KOPT-K1 (cell line): ENCODE results near the gene BAD.

Experiments
- H3K27ac ChIP-seq: fragments of 200-600 bp; sonication (generic); 2 replicates; pipeline ENCODE4 v1.5.1; 2016; ENCODE audit warnings: antibody characterized with exemption, mild to moderate bottlenecking, low read depth, low read length; ENCODE audit not compliant: poor library complexity, severe bottlenecking
- H3K36me3 ChIP-seq: fragments of 200-600 bp; sonication (generic); 2 replicates; pipeline ENCODE4 v1.5.1; 2017; ENCODE audit warnings: antibody characterized with exemption, mild to moderate bottlenecking, low read length, moderate library complexity; ENCODE audit not compliant: insufficient read depth
- H3K9me3 ChIP-seq: fragments of 200-600 bp; sonication (generic); 2 replicates; pipeline ENCODE4 v1.5.1; 2017; ENCODE audit warnings: antibody characterized with exemption, low read length, mild to moderate bottlenecking; ENCODE audit not compliant: insufficient read depth, poor library complexity, severe bottlenecking

The BAD gene

DNA sequence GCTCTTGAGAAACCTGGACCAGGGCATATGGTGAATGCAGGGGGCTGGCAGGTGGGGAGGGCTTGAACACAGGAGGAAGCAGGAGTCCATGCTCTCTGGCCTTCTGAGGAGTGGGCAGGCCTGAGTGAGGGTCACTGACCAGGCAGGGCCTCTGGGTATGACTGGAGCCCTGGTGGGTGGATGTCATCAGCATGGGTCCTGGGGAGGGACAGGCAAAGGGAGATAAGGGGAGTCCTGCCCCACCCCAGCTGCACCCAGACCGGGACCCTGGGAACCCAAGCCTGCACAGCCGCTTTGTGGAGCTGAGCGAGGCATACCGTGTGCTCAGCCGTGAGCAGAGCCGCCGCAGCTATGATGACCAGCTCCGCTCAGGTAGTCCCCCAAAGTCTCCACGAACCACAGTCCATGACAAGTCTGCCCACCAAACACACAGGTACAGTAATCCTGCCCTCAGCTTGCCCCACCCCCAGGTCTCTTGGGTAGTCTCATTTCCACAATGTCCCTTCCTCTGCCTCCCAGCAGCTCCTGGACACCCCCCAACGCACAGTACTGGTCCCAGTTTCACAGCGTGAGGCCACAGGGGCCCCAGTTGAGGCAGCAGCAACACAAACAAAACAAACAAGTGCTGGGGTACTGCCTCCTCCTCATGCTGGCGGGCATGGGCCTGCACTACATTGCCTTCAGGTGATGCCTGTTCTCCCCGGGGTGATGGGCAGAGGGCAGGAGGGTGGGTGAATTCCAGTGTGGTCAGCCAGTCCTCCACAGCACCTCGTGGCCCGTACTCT lies 52.1 kb downstream of the BAD start:
- Histone ChIP-seq H3K27ac (no peak overlapping the region), H3K36me3 (peaks cover 7% of the 10 kb centered on the region; the same call in 1 of the 2 replicates), H3K9me3 (no peaks in the 10 kb centered on the region)

DNA sequence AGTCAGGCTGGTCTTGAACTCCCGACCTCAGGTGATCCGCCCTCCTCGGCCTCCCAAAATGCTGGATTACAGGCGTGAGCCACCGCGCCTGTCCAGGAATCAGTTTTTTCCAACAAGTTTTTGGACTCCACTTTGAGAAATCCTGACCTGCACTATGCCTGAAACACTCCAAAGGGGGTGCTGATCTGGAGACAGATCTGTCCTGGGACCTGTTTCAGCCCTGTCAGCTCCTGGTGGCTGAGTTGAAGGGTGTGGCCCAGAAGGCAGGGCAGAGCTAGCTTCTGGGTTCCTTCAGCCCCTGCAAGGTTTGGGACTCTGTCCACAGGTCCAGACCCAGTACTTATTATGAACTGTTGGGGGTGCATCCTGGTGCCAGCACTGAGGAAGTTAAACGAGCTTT lies 52.9 kb downstream of the BAD start:
- Histone ChIP-seq H3K9me3 (no peaks in the 10 kb centered on the region), H3K27ac (no peak overlapping the region), H3K36me3 (peaks cover 3% of the 10 kb centered on the region; the same call in 1 of the 2 replicates)

DNA sequence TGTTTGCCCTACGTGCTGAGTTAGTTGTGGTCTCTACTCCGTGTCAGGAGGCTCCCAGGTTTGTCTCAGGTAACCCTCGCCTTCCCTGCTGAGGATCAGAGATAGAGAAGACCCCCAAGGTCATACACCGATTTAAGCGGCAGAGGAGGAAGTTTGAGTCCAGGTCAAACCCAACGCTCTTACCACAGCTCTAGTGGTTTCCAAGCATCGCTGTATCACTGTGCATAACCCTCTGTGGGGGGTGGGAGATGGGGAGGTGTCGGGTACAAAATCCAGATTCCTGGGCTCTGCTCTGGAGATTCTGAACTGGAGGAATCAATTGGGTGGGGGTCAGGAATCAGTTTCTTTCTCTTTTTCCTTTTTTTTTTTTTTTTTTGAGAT lies 53.5 kb downstream of the BAD start:
- Histone ChIP-seq H3K27ac (peak overlapping the region; percentile 60), H3K9me3 (no peaks in the 10 kb centered on the region), H3K36me3 (peaks cover 3% of the 10 kb centered on the region; the same call in 1 of the 2 replicates)

DNA sequence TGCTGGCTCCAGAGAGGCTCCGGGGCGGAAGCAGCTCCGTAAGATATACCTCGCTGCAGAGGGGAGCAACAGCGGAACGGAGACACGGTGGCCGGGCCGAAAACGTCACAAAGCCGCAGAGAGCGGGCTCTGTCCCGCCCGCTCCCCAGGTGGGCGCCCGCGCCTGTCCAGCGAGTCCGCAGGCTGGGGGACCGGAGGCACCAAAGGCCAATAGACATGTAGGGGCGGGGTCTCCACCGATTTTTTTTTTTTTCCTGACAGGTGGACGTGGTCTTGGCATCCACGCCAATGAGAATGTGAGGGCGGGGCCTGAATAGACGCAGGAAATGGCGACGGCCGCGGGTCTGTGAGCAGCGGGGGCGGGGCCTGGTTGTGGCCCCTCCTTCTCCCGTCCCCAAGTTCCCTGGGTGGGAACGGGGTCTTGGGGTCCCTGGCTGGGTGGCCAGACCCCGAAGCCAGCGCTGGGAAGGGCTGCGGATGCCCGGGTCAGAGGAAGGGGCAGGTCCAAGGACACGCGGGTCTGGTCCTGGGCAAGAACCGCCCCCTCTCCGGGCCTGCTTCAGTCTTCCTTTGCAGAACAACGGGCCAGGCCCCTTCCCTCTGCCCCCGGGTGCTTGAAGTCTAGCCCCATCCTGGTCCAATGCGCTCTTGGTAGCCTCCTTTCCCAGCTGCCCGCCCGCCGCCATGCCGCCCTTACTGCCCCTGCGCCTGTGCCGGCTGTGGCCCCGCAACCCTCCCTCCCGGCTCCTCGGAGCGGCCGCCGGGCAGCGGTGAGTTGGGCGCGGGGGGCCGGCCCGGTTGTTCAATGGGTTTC lies 54.1 kb downstream of the BAD start, which contains the start of gene DNAJC4:
TSS of gene DNAJC4 (plus strand) at position 378 of the 814 bp plus-strand sequence. CDS start at position 685, 307 bp downstream.
- Histone ChIP-seq H3K9me3 (no peaks in the 10 kb centered on the region), H3K27ac (peak within 1 kb of the TSS; percentile 60), H3K36me3 (peaks cover 3% of the 10 kb centered on the region; the same call in 1 of the 2 replicates)

DNA sequence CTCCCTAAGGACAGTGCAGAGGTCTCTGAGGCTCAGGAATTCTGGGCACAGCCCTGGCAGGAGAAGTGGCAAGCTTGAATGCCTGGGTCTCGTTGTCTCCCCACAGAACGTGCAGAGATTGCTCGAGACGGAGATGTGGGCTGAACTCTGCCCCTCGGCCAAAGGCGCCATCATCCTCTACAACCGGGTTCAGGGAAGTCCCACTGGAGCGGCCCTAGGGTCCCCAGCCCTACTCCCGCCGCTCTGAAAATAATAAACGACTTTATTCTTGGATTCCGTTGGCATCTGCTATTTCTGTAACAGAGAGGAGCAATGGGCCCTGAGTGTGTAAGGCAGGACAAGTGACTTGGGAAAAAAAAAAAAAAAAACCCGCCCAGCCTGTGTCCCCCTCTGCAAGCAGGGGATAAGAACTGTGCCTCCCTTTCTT lies 54.7 kb downstream of the BAD start:
- H3K27ac ChIP-seq = peak overlapping the region; percentile 60
- H3K9me3 ChIP-seq = no peaks in the 10 kb centered on the region
- H3K36me3 ChIP-seq = peaks cover 3% of the 10 kb centered on the region; the same call in 1 of the 2 replicates

DNA sequence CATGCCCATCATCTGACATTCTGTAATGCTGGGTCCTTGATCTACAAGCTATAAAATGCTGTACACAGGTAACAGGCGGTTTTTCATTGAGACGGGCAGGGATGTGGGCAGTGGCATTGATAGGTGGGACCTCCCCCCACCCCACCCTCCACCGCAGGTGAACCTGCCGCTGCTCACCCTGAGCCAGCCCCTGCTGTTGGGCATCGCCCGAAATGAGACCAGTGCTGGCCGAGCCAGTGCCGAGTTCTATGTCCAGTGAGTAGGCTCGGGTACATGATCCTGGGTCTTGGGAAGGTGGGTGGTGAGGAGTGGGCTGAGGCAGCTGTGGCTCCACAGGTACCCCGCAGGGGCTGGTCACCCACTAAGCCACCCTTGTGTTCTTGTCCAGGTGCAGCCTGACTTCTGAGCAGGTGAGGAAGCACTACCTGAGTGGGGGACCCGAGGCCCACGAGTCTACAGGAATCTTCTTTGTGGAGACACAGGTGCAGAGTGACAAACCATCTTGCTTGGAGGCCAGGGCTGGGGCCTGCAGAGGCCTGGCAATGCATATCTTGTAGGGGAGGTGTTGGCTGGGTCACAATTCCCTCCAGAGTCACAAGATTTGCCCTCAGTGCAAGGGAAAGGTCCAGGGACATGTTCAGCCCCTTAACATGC lies 55.2 kb downstream of the BAD start:
- Histone ChIP-seq H3K9me3 (no peaks in the 10 kb centered on the region), H3K27ac (peak overlapping the region; percentile 60), H3K36me3 (peaks cover 8% of the 10 kb centered on the region)

DNA sequence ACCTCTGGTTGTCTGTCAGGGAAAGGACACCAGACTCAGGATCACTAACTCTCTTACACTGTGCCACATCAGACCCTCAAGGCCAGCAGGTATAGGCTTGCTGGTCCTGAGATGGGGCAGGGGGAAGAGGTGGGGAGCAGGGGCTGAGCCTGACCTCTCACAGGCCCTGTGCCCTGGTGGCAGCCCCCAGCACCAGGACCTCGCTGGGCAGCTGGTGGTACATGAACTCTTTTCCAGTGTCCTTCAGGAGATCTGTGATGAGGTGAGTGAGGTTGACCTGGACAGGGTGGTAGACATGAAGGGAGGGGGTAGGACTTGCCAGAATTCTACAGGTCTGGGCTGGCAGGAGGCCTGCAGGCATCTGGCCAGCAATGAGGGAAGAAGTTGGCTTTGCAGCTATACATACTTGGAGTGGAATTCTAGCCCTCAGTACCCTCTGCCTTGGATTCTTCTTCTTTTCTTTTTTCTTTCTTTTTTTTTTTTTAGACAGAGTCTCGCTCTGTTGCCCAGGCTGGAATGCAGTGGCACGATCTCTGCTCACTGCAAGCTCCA lies 57.0 kb downstream of the BAD start:
- Histone ChIP-seq H3K36me3 (peaks cover 25% of the 10 kb centered on the region), H3K27ac (peak overlapping the region; percentile 92), H3K9me3 (no peaks in the 10 kb centered on the region)

DNA sequence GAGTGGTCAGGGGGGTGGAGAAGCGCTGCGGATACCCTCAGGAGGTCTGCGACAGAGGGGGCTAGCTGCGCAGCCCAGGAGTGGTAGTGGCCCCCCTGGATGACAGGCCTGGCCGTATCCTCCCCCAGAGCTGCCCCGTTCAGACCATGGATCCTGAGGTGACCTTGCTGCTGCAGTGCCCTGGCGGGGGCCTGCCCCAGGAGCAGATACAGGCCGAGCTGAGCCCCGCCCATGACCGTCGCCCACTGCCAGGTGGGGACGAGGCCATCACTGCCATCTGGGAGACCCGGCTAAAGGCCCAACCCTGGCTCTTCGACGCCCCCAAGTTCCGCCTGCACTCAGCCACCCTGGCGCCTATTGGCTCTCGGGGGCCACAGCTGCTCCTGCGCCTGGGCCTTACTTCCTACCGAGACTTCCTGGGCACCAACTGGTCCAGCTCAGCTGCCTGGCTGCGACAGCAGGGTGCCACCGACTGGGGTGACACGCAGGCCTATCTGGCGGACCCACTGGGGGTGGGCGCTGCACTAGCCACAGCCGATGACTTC lies 57.9 kb downstream of the BAD start:
- Histone ChIP-seq H3K9me3 (no peaks in the 10 kb centered on the region), H3K27ac (peak overlapping the region; percentile 92), H3K36me3 (peaks cover 28% of the 10 kb centered on the region)

DNA sequence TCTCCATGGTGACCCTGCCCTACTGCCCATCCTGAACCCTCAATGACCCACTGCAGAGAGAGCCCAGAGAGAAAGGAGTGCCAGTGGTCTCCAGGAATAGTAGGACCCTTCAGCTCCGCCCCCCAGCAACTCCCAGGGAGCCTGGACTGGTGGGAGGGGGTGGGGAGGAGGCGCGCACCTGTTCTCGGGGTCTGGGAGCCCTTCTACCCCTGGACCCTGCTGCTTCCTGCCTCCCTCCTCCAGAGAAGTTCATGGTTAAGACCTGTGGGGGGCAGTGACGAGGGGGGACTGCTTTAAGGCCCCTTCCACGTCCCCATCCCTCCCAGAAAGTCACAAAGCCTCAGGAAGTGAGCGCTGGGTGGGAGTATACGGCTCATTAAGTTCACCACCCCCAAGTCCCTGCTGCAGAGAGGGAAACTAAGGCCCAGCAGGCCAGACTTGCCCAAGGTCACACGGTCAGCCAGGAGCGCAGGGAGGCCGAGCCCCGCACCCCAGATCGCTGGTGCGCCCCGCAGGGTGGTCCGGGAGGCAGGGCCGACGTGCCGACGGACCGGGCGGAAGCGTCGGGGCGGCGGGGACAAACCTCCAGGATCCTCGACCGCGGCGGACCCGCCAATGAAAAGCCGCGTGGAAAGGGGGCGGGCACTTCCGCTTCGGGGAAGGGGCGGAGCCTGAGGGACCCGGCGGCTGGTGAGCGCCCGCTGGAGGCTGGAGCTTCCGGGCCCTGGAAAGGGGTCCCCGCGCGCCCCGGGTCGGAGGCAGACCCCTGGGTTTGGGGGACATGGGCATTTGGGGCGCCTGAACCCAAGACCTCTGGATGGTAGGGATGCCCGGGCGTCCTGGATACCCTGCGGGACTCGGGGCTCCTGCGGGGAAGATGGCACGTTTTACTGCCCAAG lies 58.6 kb downstream of the BAD start, which contains the start of the genes NUDT22 and TRPT1:
TSS of gene NUDT22 (plus strand) at position 667 of the 899 bp plus-strand sequence. CDS start 379 bp downstream, outside the sequence.
TSS of gene TRPT1 (minus strand) at position 579 of the 899 bp plus-strand sequence. CDS start at position 253, 326 bp downstream.
- Histone ChIP-seq H3K36me3 (peaks cover 35% of the 10 kb centered on the region), H3K27ac (peak within 1 kb of the TSS; percentile 92)

DNA sequence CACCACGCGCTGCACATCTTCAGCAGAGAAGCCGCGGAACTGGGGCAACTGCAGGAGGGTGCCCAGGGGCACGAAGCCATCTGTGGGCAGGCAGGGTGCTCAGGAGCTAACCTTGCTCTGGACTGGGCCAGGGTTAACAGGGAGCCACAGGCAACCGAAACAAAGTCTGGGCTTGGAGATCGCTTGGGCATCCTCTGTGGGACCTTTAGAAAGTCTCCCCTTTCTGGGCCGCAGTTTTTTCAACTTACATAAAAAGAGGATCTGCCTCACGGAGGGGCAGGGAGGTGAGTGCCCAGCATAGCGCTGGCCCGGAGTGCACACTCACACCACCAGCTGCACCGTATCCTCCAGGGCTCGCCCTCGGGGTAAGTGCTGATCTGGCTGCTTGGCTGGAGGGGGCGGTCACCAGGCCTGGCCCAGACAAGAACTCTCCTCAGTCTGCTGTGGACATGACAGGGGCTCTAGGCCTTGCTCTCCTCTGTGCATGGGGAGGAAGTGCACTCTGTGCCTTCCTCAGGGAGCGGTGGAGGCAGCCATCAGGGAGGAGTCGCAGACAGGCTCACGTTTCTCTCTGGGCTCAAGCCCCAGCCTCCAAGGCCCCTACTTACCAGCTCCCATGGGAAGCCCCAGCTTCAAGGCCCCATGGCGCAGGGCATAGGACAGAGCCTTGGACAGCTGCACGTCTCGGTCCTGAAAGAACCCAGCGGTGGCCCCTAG lies 59.4 kb downstream of the BAD start:
- Histone ChIP-seq H3K36me3 (peaks cover 43% of the 10 kb centered on the region), H3K27ac (peak overlapping the region; percentile 92), H3K9me3 (no peaks in the 10 kb centered on the region)

More for the DNA sequence above, 58.6 kb downstream of the BAD start, which contains the start of the genes NUDT22 and TRPT1:
- no peaks in the 10 kb centered on the region for H3K9me3 ChIP-seq

DNA sequence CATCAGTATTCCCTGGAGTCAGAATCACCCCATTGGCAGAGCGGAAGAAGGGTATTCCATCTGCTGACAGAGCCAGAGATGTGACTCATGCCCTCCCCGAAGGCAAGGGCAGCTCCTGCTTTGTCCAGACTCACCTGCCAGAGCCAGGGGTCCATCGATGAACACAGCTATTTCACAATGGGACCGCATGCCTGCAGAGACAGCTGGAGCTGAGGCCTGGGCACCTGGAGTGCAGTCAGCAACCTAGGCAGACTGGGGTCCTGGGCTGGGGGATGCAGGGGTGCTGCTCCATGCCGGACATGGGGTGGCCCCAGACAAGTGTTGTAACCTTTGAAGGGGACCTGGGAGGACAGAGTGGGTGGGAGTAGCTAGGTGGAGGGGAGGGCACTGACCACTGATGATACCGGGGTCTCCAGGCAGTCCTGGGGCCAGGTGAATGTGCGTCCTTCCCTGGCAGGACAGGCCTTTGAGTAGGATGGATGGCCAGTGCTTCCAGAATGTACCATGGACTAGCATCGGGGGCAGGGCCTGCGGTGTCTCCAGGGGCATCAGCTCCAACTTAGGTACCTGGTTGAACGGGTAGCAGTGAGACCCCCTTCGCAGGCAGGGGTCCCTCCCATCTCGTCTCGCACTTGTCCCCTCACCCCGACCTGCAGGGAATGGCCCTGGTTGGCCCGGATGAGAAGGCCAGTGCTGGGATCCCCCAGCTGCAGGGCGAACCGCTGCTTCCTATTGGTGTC lies 60.1 kb downstream of the BAD start:
- H3K36me3 ChIP-seq = peaks cover 51% of the 10 kb centered on the region
- H3K27ac ChIP-seq = peak overlapping the region; percentile 92
- no peaks in the 10 kb centered on the region for H3K9me3 ChIP-seq

DNA sequence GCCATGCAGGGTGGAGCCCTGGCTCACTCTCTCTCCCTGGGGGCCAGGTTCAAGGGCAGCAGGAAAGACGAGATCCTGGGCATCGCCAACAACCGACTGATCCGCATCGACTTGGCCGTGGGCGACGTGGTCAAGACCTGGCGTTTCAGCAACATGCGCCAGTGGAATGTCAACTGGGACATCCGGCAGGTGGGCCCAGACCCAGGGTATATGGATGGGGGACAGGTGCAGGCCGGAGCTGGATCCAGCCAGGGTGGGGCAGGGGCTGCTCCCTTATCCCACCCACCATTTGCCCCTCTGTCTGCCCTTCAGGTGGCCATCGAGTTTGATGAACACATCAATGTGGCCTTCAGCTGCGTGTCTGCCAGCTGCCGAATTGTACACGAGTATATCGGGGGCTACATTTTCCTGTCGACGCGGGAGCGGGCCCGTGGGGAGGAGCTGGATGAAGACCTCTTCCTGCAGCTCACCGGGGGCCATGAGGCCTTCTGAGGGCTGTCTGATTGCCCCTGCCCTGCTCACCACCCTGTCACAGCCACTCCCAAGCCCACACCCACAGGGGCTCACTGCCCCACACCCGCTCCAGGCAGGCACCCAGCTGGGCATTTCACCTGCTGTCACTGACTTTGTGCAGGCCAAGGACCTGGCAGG lies 61.3 kb downstream of the BAD start:
- Histone ChIP-seq H3K9me3 (no peaks in the 10 kb centered on the region), H3K27ac (no peak overlapping the region), H3K36me3 (peaks cover 59% of the 10 kb centered on the region)
